T1000 (cell line): ENCODE results near the gene C9orf72.
A peak's percentile ranks its signal among the peaks of the same experiment; 100 is the strongest.

Experiments
- DNase-seq: peaks from one replicate; lab custom pipeline; 2025; ENCODE audit warnings: mixed read lengths; lab: John Stamatoyannopoulos, UW

Gene C9orf72

DNA sequence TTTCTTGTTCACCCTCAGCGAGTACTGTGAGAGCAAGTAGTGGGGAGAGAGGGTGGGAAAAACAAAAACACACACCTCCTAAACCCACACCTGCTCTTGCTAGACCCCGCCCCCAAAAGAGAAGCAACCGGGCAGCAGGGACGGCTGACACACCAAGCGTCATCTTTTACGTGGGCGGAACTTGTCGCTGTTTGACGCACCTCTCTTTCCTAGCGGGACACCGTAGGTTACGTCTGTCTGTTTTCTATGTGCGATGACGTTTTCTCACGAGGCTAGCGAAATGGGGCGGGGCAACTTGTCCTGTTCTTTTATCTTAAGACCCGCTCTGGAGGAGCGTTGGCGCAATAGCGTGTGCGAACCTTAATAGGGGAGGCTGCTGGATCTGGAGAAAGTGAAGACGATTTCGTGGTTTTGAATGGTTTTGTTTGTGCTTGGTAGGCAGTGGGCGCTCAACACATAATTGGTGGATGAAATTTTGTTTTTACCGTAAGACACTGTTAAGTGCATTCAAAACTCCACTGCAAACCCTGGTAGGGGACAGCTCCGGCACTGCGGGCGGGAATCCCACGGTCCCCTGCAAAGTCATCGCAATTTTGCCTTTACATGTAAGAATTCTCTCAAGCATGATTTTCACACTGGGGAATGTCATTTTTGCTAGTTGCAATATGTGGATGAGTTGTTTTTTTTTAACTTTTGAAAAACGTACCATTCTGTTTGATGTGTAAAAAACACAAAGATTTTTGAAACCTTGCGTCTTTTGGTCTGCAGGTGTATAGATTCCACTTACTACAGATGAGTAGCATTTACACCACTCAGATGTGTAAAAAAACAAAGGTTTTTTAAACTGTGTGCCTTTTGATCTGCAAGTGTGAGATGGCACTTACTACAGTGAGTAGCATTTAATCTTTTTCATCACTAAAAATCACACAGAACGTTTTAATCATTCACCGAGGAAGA is 631 bp upstream of the C9orf72 start:
- peak; percentile 82 for DNase-seq

DNA sequence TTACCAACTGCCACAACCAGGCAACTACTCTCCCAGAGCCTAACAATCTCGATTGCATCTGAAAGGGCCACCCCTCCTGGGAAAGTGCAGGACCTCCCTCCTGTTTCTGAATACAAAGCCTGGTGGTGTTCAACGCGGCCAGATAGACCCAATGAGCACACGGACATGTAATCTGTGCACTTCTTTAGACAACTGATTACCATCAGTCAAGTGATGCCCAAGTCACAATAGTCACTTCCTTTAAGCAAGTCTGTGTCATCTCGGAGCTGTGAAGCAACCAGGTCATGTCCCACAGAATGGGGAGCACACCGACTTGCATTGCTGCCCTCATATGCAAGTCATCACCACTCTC is 739 bp downstream of the C9orf72 start:
- DNase-seq = no peak

DNA sequence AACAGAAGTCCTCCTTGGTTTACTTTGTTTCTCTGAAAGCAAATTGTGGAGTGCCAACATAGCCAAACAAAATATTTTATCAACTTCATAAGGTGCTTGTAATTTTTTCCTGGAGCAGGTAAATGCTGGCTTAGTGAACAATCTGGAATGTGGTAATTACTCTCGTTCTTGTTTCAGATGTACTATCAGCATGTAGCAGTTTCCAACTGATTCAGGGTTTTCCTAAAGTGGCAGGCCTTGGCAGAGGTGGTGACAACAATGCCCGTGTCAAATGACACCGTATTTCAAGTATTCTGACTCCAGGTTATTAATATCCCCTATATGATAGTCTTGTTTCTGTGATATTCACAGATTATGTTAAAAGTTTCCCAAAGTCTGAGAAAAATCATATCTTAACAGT is 1.2 kb downstream of the C9orf72 start:
- DNase-seq = no peak

DNA sequence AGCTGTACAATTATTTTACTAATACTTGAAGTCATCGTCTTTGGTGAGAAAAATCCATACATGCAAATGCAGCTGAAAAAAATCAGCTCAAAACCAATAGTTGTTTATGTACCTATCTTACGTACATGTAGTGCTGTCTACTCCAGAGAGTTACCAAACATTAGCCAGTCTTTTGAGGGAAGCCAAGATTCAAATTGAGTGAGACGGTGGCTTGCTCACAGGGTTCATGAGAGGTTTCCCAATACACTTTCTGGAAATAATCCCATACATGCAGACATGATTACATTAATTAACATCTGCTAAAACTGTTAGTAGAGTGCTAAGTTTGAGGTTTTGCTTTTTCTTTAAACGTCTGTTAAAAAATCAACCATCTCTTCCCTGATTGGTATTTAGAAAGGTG is 2.3 kb downstream of the C9orf72 start:
- DNase-seq = no peak

DNA sequence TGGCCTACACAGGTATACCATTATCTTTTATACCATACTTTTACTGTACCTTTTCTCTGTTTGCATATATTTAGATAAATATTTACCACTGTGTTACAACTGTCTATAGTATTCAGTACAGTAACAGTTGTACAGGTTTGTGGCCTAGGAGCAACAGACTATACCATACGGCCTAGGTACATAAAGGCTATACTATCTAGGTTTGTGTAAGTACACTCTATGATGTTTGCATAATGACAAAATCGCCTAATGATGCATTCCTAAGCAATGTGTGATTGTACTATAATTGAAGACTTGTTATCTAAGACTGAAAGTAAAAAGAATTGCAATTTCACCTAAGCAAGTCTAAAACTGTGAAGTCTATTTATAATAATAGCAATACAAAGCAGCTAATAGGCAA is 3.9 kb downstream of the C9orf72 start:
- DNase-seq = no peak

DNA sequence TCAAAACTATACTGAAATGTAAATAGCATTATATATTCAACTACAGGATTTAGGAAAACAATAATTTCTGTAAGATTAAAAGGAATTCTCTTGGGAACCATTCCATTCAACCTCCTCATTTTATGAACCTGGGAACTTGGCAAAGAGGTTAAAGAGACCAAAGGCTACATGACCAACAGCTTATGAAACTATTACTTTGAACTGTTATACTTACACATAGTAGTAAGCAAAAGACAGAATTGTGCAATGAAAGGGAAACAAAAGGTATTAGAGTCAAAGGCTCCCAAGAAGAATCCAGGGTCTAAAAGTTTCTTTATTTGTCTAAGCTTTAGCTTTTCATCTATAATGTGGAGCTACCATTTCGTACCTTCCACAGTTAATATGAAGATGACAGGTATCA is 7.2 kb downstream of the C9orf72 start:
- no peak for DNase-seq

DNA sequence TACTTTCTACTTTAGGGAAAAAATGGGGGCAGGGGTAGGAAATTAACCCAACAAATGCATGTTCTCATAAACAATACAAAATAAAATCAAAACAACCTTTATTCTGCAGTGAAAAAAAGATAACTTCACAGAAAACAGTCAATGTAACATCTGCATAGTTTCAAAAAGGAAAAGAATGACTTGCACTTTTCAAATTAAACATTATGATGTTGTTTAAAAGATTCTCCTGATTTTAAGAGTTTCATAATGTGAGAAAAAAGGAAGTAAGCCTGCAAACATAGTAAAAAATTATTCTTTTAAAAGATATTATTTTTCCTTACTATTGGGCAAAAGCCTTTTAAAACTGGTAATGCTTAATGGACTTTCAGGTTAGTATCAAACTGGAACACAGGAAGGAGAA is 7.6 kb downstream of the C9orf72 start:
- no peak for DNase-seq

DNA sequence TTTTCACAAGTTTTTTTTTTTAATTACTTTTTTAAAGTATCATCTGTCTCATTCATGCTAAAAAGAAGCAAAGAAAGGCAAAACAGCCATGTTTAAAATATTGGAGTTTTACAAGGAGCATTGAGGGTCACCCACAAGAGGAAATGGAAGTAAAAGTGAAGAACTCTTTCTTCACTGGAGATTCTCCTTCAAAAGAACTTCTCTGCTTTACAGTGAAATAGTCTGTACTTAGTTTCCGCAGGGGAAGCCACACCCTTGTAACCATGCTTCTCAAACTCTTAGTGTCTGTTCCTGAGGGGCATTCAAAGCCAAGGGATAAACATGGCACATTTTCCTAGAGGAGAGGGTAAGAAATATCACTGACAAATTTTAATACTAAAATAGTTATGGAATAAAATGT is 8.6 kb downstream of the C9orf72 start:
- DNase-seq = no peak

DNA sequence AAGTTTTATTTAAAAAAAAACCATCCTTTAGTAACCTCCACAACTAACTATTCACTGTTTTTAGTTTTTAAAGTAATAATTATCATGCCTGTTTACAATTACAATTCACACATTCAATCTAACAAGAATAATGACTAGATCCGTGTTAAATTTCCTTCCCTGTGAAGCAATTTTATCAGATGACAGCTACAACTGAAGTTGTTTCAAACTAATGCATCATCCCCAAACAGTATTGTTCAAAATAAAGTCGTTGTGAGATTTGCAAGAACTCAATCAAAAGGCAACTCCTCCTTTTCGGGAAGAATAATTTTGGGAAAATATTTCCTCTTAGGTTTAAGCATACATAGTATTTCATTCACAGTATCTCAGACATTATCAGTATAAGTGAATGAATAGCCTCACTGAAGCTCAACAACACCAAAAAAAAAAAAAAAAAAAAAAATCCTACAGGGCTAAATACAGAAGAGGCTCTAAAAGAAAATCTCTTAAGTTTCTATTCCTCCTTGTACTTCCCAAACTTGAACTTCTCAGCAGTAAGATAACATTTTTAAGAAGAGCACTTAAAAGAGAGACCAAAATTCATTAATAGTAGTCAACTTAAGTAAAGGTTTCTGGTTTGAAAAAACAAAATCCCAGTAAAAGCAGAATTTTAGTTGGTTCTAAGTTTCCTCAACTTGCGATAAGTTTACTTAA is 9.4 kb downstream of the C9orf72 start:
- no peak for DNase-seq

DNA sequence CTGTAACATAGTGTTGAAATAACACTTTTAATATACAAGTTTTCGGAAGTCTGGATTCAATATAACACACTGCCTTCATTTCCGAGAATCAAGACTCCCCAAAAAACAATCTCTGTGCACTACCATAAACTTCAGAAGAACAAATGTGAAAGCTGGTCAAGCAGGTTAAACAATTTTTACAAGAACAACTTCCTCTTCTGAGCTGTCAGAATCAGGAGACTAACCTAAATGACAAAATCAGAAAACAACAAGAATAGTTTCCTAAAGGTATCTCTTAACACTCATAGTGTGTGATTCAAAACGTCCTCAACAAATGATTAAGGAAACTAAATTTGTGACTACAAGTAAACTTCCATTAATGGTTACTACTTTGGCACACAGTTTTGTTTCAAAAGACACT is 11.6 kb downstream of the C9orf72 start:
- DNase-seq = no peak

DNA sequence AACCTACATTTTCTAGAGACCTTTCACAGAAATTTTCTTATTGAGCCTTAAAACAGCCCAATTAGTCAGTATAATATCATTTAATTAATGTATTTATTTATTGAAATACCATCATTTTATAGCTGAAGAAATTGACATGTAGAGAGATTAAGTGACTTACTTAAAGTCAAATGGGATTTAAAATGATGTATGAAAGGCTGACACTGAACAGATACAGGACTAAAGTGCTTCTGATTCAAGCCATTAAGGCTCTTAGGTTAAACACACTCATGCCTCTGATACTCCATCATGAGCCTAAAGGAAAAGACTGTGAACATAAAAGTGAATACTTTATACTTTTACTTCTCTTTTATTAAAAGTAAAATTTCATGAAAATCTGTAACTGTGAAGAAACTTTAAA is 12.8 kb downstream of the C9orf72 start:
- DNase-seq = no peak

DNA sequence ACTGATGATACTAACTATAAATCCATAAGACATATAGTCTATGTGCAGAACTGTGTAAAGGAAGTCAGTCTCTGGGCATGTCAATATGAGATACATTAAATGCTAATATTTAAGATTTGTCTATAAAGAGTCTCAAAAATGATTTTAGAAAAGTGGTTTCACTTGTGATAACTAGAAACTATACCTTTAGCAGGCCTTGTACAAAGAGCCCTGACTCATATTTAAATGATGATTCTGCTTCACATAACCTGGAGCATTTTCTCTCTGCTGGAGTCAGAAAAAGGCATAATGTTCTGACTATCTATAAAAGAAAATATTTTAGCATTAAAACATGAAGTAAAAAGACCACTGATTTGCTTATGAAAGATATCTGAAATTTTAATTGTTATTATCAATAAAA is 15.0 kb downstream of the C9orf72 start:
- DNase-seq = no peak

DNA sequence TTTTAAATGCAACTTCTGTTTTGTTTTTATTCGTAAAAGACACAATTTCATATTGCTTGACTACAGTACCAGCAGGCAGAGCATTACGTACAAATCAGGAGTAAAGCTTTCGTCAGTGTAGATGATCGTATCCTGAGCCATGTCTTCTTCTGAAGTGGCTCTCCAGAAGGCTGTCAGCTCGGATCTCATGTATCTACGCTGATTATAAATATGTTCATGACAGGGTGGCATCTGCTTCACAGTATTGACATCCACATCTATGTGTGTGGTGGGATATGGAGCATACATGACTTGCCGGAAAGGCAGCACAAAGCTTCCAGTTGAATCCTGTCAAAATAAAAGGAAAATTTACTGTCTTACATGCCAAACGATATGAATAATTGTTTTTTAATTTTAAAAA is 16.8 kb downstream of the C9orf72 start:
- DNase-seq = no peak

DNA sequence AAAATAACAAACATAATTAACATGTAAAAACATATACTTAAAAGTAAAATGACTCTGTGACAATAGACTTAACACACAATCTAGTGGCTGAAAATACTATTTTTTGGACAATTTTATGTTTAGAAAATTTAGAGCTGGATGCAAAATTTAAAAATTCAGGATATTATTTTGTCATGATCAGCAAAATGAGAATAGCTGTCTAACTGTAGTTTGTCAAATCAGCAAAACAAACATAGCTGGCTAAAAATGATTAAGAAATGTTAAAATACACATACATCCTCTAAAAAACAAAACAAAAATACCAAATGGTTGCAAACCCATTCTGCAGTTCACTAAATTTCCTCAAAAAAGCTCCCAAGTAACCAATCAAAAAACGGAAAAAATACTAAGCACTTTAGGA is 18.6 kb downstream of the C9orf72 start:
- no peak for DNase-seq

DNA sequence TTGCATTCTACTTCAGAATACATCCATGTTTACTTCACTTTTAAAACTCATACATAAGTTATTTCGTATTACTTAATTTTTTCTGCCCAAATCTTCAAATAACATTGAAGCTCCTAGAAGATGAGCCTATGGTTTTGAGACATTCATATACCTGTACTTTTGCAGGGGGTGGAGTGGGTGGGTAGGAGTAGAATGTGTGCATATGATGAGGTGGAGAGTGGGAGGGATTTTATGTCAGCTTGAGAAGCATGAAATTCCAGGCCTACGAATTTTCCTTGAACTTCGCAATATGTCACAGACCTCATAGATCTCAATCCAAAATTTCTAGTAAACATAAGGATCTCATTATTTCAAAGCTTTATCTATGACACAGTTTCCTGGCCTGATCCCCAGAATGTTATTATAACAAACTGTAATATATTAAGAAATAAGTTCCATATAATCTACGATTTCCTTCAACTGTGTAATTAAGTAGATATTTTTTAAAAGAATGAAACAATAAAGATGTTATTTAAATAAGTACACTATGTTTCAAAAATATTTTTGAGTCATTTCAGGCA is 24.0 kb downstream of the C9orf72 start:
- no peak for DNase-seq

DNA sequence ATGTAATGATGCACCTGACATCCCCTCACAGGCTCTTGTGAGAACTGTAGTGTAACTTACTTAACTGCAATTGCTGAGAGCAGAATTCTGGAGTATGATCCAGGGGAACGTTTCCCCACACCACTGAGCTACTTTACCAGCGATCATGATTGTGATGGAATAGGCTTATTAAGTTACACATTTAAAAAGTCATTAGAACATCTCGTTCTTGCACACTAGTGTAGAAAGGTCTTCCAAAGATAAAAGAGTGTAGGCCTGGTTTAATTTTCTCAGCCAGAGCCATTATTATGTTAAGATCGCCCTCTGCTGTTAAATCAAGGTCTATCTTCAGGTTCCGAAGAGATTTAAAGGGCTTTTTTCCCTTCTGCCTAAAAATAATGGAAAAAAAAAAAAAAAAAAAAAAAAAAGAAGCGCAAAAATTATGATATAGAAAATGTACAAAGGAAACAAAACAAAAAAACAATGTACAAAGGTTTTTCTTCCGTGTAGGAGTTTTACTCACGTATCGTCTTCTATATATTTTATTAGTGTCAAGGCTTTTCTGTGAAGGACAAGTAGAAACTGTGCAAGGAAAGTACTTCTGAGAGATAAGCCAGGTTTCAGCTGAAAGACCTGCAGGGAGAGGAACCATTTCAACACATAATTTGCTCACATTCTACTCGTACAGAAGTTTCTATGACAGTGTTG is 25.1 kb downstream of the C9orf72 start:
- DNase-seq = no peak

DNA sequence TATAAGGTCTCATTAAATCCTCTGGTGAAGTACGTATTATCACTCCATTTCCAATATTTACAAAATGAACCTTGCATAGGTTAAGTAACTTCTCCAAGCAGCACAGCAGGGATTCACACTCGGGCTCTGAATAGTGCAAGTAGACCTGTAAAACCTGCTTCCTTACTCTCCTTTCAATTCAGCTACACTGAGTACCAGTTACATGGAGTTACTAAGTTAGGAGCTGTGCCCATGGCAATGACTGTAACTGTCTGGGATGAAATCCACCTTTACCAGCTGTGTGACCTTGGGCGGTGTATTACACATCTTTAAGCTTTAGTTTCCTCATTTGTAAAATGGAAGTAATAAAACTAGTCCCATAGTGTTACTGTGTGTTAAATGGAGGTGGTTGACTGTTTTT is 27.8 kb downstream of the C9orf72 start:
- no peak for DNase-seq

DNA sequence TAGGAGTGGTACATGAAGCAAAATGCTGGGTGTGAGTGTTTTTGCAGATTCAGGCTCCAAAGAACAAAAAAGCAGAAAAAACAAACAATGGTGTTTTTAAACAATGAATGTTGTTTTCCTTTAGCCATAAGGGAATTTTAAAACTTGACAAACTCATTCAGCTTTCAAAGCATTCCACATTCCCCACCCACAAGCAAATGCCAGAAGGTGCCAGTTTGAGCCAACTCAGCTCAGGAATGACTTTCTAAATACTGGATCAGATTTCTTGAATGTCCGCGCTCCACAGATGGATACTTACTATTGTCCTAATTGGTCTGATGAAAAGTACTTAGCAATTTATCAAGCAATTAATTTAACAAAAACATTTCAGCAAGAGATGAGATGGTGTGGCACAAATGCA is 30.8 kb downstream of the C9orf72 start:
- DNase-seq = no peak

DNA sequence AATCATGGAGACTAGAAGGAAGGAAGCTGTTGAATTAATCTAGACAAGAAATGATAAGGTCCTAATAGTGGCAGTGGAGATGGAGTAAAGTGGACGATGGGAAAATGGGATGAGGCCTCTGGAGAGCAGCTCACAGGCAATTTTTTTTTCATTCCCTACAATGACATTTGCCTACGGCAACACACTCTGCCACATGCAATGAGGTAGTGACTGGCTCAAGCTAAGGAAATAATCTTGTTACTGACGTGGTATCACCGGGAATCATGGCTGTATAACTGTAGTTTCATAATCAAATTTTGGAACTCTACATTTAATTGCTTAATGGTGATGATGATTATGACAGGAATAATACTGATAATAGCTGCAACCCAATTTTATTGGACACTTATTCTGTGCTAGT is 31.5 kb downstream of the C9orf72 start:
- DNase-seq = no peak

DNA sequence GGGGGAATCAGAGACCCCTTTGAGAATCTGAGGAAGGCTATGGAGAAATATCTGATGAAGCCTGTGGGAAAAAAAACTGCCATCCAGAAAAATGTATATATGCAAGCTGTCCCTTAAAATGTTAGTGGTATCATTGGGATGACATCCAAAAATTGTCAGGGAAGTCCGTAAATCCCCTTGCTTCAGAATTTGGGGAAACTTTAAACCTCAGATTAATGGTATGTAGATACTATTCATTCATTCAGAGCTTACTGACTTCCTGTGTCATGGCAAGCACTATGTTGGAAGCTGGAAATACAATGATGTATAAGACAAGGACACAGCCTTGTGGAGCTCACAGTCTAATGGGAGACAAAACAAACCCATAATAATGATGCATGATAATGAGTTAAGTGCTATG is 32.8 kb downstream of the C9orf72 start:
- no peak for DNase-seq

DNA sequence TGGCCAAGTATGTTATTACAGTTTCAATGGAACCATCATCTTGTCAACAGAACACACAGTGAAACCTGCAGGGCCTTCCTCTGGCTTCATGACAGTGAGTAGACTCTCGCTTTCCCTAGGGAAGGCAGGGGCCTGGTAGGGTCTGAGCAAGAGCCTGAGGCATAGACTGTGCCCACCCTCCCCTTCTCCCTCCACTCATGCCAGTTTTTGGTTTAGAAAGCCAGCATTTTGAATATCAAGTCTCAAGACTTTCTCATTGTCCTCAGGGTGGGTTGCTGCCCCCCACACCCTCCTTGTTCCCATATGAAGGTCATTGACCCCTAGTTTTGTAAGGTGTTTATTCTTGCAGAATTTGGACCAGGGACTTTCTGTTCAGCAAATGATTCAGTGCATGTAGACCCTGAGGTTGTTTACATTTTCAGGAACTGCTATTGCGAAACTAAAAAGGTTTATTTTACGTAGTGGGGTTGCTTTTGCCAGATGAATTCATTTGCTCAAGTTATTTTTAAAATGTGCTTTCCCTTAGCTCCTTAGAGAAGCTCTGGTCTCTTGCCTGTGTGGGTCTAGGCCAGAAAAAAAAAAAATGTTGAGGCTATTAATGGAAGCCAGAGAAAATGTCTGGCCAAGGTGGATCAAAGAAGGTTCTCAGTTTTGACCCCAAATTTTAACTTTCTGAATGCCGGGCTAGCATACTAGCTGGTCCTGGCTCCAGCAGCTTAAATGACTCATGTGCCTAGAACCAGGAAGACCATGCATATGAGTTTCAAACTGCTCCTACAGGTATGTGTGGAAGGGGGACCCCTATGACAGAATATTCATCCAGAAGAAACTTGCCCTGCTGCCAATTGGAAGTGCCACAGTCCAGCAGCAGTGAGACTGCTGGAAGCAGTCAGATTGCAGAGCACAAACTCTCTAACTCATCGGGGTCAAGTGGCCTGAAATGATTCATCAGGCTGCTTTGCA is 33.5 kb downstream of the C9orf72 start:
- DNase-seq = no peak
